HG03378 (cell line): Measurements from ENCODE around the gene ILF3.

ENCODE experiments used
- ATAC-seq: cut with Tn5 transposase; IDR thresholded peaks from one replicate; pipeline ENCODE4 v1.9.1; 2021; ENCODE audit warnings: mild to moderate bottlenecking, moderate library complexity; ENCODE audit not compliant: unreplicated experiment

ILF3 gene

DNA sequence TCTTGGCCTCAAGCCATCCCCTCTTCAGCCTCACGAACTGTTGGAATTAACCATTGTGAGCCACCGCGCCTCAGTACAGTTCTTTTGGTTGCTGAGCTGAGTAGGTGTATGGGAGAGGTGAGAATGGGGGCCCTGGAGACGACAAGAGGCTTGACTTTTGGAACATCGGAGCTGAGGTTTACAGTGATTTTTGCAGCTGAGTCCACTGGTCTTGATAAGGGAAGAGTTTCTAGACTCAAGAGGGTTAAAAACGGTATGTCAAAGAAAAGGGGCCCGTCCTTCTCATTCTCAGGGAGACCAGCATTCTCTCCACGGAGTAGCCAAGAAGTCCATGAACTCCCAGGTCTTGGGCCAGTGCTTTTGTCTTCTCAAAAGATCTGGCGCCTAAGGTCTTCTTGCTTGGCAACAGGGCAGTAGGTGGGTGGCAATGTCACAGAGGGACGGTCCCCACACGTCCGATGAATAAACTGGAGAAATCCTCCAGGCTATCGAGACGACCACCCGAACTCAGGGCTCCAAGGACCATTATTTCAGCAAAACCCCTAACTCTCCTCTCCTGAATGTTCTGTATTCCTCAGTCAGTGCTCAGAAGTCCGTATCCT lies 40.7 kb downstream of the ILF3 start:
- no peak for ATAC-seq

DNA sequence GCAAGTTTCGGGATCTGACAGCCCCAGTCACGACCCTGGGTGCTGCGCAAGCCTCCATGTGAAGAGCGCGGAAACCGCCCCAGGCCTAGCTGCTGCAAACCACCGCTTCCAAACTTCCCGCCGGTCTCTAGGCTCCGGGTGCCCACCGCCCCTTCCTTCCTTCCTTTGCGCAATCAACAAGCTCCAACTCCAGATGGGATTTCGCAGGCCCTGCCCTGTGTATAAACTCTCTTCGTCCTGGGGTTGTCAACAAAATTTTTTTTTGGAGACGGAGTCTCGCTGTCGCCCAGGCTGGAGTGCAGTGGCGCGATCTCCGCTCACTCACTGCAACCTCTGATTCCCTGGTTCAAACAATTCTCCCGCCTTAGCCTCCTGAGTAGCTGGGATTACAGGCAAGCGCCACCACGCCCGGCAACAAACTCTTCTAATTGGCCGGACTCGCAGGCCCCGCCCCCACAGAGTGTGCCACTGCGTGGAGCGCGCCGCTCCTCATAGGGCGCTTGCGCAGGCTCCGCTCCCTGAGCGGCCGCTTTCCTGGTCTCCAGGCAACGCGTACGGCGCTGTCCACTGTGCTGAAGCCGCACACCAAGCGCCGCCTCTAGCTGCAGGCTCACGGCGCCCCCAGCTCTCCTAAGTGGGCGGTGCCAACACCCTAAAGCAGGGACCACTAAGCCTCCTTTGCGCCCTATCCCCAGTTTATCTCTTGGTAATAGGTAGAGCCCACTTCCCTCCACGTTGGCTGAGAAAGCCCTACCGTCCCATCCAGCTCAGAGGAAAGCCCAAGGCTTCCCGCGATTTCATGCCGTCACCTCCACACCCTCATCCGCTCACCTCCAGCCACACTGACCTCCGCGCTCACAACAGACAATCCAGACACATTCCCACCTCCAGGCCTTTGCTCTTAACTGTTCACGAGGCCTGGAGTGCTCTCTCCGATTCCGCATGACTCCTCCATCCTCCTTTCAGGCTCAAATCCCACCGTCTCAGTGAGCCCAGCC lies 41.6 kb downstream of the ILF3 start:
- ATAC-seq, result no peak

DNA sequence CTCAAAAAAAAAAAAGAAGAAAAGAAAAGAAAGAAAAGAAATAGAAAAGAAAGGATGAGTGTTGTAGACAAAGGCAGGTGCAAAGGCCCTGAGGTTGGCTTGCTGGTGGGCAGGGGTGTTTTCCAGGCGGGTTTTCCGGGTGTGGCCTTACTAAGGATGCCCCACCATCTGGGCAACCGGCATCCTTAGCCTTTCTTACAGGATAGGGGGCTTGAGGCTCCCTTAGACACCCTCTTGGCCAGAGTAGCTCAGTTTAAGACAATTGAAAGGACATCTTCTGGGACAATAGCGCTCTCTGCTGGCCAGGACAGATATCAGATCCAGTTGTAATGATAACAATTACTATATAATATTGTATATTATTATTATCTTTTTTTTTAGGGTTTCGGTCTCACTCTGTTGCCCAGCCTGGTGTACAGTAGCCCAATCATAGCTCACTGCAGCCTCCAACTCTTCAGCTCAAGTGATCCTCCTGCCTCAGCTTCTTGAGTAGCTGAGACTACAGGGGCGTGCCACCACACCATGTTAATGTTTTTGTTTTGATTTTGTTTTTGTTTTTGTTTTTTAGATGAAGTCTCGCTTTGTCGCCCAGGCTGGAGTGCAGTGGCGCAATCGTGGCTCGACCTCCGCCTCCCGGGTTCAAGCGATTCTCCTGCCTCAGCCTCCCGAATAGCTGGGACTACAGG lies 45.6 kb downstream of the ILF3 start:
- ATAC-seq, result no peak

DNA sequence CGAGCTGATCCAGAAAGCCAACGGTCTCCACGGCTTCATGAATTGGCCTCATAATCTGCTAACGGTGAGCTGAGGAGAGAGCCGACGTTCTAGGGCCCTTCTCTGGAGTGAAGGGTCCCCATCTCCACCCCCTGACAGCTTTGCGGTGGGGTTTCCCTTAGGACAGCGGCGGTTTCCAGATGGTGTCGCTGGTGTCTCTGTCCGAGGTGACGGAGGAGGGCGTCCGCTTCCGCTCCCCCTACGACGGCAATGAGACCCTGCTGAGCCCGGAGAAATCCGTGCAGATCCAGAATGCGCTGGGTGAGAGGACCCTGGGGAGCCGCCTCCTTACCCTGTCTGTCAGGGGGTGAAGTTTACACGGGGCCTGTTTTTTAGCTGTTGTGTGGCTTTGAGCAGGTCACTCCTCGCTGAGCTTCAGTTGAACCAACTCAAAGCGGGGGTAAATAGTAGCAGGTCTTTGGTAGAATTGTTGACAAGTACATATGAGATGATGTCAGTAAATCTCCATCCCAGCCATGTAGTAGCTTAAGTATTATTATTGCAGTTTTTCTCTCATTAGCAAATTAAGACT lies 47.9 kb downstream of the ILF3 start:
- no peak for ATAC-seq

DNA sequence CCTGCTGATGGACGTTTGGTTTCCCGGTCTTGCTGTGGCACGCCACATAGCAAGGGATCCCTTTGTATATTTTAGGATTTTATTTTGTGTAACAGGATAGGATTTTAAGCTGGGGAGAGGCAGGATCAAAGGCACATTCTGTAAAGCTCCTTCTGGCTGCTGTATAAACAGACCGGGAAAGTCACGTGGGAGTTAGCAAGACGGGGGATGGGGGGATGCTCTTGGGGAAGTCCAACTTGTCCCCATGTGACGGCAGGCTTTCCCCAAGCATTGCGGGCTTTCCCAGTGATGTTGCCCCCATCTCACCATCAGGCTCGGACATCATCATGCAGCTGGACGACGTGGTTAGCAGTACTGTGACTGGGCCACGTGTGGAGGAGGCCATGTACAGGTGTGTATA lies 52.8 kb downstream of the ILF3 start:
- no peak for ATAC-seq

DNA sequence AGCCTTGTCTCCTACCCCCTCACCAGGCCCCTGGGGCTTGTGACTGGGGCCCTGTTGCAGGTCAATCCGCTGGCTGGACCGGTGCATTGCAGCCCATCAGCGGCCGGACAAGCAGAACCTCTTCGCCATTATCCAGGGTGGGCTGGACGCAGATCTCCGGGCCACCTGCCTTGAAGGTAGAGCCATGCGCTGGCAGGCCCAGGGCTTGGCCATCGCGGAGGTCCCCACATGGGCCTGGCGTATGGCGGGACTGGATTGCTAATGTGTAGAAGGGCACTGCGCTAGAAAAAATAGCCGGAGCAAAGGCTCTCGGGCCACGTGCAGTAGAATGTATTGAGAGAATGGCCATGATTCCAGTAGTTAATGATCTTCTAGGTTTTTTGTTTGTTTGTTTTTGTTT lies 53.3 kb downstream of the ILF3 start:
- ATAC-seq, result no peak

DNA sequence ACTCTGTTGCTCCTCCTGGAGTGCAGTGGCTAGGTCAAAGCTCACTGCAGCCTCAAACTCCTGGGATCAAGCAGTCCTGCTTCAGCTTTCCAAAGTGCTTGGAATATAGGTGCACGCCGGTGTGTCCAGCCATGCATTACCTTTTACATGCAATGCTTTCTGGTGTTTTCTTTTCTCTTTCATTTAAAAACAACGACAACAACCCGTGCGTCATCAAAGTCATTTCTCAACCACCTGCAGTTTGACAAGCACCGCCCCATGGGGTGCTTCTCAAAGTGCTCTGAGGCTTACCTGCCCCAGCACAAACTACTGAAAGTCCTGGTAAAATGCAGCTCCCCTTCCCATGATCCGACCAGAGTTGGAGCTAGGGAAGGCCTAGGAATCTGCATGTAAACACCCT lies 54.1 kb downstream of the ILF3 start:
- ATAC-seq, result no peak

DNA sequence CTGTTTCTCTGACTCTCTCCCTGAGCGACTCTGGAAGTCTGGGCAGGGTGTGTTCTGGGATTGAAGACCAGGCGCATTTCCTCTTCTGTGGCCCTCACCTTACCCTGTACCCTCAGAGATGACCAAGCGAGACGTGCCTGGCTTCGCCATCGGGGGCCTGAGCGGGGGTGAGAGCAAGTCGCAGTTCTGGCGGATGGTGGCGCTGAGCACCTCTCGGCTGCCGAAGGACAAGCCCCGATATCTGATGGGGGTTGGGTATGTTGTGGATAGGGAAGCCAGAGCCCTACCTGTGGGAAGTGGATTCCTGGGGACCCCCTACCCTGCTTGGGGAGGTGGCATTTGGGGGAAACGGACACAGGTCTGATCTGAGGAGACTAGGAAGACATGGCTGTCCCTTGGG lies 57.9 kb downstream of the ILF3 start:
- no peak for ATAC-seq

DNA sequence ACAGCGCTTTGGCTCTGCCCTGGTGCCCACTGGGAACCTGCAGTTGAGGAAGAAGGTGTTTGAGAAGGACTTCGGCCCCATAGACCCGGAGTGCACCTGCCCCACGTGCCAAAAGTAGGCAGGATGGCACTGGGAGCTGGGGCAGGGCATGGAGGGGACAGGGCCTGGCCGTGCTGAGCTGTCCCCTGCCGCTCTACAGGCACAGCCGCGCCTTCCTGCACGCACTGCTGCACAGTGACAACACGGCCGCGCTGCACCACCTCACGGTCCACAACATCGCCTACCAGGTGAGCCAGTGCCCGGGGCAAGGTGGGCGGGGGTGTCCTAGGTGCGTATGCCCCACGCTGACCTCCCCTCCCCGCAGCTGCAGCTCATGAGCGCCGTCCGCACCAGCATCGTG lies 58.6 kb downstream of the ILF3 start:
- no peak for ATAC-seq

DNA sequence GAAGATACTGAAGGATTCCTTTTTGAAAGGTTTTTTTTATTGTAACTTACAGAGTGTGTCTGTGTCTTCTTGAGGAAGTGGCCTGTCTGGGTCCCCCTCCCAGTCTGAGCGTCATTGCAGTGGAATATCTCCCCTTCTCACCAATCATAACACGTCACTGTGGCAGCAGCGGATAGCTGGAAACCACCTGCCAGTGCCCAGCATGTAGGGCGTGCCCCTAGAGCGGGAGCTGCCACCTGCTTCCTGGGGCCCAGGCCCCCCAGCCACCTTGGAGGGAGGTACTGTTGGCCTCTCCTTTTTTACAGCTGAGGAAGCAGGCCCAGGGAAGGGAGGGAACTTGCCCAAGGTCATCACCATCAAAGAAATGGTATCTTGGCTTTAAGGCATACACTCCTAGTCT lies 59.2 kb downstream of the ILF3 start:
- ATAC-seq, result no peak

DNA sequence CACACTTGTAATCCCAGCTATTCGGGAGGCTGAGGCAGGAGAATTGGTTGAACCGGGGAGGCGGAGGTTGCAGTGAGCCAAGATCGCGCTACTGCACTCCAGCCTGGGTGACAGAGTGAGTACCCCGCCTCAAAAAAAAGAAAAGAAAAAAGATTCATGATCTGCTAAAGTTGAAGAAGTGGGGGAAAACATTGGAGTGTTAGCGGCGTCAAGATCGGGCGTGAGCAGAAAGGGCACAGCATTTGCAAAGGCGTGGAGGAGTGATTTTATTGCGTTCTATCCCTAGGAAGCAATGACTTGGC lies 62.9 kb downstream of the ILF3 start:
- ATAC-seq, result no peak

DNA sequence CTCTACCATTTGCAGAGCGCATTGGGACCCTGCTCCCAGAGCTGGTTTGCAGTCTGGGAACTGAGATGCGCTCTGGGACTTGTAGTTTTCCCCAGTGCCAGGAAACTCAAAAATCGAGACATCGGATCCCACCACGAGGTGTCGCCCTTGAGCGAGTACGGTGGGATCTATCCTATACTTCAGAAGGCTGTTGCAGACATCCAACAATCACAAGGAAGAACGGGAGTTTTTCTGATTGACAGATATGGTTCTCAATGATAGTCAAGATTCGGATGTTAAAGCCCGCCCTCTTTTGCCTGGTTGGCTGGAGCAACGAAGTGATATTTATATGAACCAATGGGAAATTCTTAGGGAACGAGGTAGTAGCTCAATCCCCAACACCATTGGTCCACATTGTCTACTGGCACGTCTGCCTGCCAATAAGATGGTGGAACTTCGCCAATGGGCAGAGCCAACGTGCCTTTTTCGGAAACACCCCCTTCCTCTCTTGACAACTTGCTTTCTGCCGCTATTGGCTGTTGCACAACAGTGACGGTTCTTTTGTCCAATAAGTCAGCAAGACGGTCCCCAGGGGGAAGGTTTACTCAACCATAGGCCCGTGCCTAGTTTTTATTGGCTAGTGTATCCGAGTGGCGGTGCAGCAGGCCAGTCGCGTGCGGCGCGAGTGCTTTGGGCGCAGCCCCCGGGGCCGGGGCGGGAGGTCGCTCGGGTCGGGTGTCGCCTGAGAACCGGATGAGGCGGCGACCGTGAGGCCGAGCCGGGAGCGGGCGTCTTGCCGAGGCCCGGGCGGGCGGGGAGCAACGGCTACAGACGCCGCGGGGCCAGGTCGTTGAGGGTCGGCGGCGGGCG lies 63.4 kb downstream of the ILF3 start, which contains the start of gene DNM2:
TSS of gene DNM2 (plus strand) at position 724 of the 849 bp plus-strand sequence. CDS start 164 bp downstream, outside the sequence.
- ATAC-seq, result peak; percentile 86

DNA sequence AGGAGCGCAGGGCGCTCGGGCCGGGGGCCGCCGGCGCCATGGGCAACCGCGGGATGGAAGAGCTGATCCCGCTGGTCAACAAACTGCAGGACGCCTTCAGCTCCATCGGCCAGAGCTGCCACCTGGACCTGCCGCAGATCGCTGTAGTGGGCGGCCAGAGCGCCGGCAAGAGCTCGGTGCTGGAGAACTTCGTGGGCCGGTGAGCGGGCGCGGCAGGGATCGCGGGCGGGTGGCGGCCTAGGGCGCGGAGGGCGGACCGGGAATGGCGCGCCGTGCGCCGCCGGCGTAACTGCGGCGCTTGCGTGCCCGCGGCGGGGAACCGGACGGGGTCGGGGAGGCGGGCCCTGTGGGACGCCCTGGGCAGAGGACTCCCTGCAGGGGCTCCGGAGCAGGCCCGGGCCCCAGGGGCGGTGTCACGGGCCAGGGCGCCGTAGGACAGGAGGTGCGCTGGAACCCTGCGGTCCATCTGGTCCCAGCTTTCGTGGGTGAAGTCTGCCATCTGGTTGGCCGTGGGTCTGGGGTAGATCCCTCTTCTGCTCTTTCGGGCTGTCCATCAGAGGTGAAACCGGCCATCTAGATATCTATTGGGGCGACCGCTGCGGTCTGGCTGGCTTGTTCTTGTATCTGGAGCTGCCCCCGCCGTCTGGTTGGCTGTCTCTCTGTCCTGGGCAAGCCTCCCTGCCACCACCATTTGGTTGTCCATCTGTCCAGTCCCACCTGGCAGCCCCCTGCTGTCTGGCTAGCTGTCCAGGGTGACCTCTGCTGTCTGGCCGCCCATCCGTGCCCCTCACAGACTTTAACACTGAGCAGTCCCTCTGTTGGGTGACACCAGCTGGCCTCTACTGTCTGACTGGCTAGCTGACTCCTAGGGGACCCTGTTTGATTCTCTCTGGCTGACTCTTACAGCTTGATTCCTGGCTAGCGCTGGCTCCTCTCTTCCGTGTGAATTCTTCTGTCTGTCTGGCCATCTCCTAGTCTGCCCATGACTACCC lies 64.4 kb downstream of the ILF3 start:
- peak; percentile 3 for ATAC-seq

DNA sequence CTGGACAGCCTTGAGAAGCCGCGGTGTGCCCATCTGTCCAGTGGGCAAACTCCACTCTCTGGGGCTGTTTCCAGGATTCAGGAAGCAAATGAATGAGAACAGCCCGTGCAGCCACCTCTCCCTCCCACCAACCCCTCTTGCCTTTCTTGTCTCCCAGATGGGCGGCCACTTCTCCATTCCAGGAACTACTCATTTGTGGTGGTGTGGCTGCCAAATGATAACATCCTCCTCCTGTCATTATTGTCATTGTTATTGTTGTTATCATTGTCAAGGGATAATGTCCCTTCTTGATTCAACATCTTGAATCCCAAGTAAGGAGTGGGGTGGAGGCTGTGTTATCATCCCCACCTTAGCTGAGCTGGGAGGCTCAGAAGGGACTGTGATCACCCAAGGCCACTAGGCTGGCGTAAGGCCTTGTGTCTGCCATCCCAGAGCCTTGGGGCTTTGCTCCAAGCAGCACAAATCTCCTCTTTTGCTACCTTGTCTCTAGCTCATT lies 65.4 kb downstream of the ILF3 start:
- ATAC-seq, result no peak

DNA sequence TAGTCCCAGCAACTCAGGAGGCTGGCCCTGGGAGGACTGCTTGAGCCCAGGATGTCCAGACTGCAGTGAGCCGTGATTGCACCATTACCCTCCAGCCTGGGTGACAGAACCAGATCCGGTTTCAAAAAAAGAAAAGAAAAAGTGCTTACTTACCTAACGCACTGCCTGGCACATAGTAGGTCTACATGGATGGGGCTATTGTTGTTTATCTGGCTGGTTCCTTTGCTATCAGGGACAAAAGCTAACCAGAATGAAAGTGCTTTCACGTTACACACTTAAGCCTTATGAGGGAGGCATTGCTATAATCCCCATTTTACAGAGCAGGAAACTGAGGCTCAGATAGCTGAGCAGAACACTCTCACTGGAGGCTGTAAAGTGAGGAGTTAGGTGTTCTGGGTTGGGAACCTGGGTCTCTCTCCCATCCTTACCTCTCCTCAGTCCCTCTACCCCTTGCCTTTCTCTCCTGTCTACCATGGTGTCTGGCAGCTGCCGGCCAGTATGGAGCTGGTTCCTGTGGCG lies 66.5 kb downstream of the ILF3 start:
- ATAC-seq, result no peak

DNA sequence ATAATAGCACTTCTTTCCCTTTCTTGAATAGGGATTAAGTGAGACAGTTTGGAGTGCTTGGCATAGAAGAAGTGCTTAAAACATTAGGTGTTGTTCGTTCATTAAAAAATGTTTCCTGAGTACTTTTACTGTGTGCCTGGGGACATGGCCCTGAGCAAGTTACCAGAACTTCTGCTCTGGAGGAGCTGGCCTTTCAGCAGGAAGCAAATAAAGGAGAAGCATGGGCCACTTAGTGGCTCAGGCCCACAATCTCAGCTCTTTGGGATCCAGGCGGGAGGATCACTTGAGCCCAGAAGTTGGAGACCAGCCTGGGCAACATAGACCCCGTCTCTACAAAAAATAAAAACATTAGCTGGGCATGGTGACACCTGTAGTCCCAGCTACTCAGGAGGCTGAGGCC lies 69.4 kb downstream of the ILF3 start:
- no peak for ATAC-seq

DNA sequence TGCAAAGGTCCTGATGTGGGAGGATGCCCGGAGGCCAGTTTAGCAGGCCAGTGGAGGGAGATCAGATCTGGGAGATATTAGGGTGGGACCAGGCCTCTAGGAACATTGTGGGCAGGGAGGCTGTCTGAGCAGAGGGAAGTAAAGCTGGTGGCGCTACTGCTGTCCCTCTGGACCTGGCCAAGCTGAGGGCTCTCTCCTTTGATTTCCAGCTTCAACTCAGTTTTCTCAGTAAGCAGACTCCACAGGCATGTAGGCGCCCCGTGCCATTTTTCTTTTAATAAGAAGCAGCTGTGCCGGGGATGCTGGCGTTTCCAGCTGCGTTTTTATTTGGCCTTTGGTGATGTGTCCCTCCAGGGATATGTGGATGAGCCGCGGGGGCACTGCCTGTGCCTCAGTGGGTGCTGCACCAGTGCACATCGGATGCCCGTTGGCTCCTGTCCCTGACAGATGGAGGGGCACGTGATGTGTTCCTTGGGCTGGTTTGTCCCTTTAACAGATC lies 70.5 kb downstream of the ILF3 start:
- ATAC-seq, result no peak

DNA sequence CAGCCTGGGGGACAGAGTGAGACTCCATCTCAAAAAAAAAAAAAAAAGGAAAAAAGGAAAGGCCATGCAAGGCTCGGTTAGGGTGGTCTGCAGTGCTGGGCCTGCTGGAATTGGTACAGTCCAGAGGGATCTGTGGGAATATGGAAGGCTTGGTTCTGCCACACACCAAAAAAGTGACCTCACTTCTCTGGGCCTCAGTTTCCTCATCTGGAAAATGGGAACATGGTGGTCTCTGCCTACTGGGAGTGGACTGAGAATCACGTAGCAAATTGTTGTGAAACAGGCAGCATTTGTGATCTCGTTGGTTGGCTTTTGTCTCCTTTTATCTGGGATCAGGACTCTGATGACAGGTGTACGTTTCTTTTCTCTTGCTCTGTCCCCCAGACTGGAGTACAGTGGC lies 71.3 kb downstream of the ILF3 start:
- no peak for ATAC-seq

DNA sequence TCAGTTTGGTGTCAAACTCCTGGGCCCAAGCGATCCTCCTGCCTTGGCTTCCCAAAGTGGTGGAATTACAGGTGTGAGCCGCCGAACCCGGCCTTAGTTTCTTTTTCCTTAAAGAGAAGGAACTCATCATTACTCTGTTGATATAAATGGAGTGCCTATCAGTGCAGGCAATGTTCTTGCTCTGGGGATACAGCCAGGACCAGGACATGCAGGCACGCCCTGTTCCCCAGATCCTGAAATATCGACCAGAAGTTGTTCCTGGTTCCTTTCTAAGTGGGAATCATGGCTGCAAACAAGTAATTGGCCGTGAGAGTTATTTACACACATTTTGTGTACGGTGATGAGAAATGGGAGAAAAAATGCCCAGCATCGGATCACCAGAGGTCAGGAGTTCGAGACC lies 72.1 kb downstream of the ILF3 start:
- no peak for ATAC-seq
